ENCODE data around the gene GALNS.

The GALNS gene

DNA sequence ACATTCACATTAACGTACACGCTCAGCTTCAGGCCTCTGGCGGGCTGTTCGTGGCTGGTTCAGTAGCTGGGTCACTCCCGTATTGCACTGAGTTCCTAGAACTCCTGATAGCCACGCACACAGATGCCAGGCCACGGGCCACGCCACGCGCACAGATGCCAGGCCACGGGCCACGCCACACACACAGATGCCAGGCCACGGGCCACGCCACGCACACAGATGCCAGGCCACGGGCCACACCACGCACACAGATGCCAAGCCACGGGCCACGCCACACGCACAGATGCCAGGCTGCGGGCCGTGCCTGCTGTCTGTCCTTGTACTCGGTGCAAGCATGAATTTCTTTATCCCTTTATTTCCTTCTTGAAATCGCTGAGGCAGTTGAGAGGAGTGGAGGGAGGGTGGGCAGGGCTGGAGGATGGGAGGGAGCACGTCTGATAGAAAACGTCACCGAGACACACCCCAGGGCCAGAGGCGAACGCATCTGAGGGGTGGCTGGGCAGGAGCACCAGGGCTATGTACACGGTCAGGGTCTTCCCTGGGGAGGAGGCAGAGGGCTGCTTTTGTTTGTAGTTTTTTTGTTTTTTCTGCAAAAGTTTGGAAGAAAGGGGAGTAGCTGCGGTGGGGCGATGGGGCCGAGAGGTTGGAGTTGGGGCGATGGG, 18.3 kb upstream of the GALNS start:
- DNase-seq = no peak

DNA sequence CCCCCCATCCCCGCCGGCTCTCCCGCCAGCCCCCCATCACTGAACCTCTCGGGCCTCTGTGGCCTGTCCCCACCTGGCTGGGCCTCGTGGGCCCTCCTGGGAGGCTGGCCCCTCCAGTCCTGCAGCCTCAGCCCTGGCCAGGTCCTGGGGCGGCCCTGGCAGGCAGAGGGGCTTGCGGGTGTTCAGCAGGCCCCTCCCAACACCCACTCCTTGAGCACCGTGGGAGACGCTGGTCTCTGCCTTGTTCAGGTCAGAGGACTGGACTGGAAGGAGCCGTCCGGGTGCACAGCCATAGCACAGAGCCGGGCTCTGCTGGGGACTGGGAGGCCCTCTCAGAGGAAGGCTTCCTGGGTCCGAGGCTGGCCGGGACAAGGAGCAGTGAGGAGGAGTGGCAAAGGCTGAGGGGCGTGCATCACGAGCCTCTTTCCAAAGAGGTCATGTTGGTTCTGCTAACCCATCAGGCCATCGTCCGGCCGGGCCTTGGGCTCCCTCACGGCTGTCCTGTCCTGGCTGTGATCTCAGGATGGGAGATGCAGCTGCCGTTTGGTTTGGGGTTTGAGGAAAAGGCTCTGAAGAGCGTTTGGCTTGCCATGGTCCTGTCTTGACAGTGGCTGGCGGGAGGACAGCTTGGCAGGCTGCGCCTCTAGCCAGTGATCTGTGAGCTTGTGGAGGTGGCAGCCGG, 16.0 kb upstream of the GALNS start:
- DNase-seq = no peak

DNA sequence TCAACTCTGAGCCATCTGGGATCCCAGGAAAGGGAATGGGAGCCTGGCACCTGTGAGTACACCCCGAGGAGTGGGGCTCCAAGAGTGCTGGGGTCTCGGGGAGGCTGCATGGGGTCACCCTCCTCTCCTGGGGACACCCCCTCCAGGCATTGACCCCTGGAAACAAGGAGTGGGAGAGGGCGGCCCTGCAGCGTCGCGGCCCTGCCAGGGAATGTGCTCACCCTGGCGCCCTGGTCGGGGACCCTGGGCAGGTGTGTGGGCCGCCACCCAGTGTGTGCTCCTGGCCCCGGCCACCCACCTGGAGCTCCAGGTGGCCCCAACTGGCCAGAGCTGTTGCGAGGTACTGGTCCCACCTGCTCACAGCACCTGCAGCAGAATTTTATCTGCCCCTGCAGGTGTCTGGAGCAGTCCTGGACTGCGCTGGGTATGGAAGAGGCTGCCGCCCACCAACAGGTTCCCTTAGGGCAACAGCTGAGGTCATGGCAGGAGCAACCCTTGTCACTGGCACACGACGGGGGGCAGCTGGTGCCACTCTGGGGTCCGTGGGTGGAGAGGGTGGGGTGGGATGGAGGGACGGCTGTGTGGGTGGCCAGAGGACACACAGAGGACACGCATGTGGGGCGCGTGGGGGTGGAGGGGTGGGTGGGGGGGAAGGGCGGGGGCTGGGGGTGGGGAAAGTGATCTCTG, 15.1 kb upstream of the GALNS start:
- DNase-seq = no peak

DNA sequence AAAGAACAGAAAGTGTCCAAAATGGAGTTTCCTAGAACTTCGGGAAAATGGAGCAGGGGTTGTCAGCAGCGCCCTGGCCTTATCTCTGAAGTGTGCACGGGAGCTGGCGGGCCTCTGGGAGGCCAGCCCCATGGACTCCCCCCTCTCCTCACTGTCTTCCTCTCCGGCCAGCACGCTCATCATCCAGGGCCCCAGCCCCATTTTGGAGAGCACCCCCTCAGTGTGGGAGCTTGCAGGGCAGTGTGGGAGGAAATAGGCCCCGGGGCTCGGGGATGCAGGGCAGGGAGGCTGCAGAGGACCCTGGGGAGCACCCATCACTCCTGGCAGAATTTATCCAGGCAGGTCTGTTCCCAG, 14.6 kb upstream of the GALNS start:
- no peak for DNase-seq

DNA sequence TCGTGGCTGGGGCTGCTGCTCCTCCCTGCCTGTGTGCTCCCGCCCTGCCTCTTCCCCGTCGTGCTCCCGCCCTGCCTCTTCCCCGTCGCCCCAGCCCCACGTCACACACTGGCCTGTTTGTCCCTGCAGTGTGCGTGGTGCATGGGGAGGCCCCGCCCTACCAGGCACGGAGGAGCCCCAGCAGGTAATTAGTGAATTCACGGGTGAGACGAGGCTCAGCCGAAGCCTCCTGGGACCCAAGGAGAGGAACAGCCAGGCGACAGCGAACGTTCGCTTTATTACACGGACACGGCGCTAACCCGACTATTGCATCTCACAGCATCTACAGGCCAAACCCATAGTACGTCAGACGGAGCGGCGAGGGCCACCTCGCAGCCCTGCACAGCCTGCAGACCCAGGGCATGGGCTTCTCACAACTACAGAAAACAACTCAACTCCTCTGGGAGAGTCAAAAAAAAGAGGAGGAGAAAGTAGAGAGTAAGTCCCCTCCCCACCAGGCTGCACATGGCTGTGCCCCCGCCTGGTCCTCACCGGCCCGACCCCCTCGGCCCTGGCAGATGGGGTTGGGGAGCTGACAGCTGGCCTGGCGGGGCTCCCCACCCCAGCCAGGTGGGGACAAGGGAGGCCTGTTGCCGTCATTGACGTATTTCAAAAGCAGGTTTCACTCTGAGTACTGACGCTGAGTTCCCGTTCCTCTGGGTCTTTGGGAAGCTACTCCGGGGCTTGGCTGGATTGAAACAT, 14.0 kb upstream of the GALNS start:
- DNase-seq = no peak

DNA sequence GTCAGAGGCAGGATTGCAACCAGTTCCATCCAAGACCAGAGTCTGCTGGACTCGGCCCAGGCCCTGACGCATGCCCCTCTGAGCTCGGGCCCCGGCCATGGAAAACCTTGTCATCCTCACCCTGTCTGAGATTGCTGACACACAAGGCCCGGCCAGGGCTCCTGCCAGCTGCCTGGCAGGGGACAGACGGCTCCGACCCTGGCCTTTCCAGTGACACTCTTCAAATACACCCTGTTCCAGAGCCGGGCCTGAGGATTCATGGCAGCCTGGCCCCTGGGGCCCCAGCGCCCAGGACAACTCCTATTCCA, 12.9 kb upstream of the GALNS start:
- no peak for DNase-seq

DNA sequence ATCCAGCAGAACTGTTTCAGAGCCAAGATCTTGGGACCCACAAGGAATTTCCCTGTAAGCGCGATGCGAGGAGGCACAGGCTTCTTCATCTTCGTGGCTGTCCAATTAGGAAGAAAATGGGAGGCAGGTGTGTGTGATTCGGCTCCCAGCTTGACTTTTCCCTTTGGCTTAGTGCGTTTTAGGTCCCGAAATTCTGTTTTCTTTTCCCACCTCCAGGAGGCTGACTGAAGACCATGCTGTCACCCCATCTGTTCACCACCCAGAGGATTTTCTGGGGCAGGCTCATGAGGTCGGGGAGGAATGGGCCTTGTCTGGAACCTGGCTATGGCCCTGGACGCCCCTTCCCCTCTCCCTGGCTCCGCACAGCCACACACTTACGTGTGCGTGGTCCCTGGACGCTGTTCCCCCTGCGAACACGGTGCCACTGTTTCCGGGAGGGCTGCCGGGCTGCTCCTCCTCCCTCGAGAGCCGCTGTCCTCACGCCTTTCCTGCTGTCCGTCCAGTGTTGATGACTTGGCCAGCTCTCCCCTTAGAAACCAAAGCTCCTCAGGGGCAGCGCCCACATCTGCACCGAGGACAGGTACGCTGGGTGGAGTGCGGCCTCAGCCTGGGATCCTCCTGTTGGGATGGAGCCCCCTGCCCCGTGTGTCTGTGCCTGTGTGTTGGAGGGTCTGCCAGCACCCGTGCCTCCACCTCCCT, 12.4 kb upstream of the GALNS start:
- no peak for DNase-seq

DNA sequence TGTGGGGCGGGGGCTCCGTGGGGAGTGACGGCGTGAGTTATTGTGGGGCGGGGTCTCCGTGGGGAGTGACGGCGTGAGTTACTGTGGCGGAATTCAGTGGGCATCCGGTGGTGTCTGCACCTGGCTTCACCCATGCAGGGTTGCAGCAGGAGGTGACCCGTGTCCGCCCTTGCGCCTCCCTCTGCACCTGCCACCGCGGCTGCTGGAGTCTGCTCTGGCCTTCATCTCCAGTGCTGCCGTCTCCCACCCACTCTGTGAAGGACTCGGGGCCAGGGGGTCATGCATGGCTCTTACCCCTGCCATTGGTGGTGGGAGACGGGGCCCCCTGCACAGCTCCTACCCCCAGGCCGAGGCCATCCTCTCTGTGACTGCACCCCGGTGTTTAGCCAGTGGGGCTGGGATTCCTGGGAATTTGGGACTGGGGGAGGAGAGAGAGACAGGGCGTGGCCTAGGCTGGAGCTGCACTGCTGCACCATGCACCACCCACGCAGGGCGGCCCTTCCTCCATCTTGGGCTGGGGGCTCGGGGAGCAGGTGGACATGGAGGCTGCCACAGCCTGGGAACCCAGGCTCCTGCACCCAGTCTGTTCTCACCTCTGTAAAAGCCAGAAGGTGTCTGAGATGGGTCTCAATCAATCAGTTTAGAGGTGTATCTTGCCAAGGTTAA, 11.0 kb upstream of the GALNS start:
- no peak for DNase-seq

DNA sequence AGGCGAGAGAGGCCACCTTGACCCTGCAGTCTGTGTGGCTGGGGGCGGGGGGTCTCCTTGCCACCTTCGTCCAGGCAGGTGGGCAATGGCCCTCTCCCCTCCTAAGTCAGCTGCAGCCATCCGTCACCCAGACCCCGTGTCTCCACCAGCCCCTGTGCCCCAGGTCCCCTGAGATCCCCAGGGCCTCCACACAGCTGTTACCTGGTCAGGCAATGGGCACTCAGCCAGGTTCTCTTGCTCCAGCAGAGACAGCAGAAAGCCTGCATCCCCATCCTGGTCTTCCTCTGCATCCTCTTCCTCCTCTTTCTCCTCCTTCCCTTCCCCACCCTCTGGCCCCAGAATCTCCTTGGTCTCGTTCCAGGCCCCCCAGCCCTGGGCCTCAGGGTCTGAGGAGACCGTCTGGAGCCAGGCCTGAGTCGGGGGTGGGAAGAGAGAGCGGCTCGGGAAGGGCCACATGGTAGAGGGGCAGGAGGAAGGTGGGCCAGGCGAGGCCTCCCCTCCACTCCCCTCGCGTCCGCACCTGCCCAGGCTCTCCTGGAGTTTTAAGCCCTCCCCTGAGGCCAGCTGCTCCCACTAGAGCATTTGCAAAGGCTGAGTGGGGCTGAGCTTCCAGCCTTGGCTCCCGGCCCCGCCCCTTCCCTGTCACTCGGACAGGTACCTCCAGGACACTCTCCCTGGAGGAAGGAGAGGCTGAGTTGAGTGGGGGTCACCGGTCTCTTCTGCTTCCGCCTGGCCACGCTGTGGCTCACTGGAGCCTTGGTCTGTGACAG, 9.6 kb upstream of the GALNS start, which contains the start of gene PABPN1L:
Gene PABPN1L, minus strand, starts transcription at position 510 of the 770 bp plus-strand sequence. Its CDS starts 54 bp downstream, at position 456.
- DNase-seq = no peak

DNA sequence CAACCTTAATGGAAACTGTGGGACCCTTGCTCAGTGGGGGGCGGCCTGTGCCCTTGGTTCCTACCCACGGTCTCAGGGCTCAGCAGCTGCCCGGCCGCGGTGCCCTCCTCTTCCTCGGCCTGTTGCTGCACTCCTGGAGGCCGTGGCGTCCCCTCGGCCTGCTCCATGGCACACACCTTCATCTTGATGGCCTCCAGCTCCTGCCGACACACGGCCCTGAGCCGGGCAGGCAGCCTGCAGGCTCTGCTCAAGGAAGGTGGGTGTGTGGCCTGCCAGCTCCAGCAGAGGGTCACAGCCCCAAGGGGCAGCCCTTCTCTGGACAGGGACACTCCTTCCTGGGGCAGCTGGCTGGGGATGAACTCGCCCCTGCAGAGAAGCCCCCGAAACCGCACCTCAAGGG, 9.0 kb upstream of the GALNS start:
- DNase-seq = no peak

DNA sequence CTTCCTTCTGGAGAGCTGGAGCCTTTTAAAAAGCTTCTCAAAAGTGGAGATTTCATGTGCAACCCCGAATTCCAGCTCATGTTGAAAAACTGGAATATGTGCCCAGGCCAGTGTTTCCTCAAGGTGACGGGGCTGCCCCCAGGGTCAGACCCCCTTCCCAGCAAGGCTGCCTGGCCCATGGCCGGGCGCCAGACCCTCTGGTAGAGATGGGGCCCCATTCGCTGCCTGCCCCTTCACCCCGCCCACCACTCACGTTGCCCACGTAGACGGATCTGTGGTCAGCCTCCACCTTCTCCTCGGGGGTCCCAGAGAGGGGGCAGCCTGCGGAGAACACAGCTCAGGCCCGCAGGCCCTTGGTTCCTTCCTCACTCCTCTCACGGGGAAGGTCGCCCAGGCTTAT, 8.6 kb upstream of the GALNS start:
- no peak for DNase-seq

DNA sequence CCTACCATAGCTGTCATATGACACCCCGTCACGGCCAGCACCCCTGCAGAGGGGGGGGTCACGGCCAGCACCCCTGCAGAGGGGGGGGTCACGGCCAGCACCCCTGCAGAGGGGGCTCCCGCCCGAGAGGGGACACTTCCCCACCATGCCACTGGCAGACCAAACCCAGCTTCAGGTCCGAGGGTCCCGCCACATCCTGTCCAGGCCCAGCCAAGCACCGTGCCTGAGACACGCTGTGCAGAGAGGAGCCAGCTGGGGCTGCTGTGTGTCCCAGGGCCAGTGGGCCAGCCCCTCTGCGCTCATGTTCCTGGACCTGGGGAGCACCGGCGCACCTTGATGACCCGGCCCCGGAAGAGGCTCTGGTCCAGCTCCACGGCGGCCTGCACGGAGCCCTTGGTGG, 7.8 kb upstream of the GALNS start:
- no peak for DNase-seq

DNA sequence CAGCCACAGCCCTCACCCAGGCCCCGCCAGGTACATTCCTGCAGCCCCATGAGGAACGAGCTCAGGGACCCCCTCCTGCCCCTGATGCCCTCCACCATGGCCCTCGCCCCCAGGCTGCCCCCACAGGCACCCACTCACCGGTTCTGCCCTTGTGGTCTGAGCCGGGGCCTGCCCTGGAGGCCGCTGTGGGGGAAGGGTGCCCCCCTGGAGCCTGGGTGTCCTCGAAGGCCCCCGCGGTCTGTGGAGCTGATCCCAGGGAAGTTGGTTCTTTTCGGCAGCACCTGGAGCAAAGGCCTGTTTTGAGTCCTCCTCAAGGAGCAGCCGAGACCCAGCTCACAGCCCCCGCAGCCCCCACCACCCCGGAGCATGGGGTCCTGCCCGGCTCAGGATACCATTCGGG, 7.4 kb upstream of the GALNS start:
- no peak for DNase-seq

DNA sequence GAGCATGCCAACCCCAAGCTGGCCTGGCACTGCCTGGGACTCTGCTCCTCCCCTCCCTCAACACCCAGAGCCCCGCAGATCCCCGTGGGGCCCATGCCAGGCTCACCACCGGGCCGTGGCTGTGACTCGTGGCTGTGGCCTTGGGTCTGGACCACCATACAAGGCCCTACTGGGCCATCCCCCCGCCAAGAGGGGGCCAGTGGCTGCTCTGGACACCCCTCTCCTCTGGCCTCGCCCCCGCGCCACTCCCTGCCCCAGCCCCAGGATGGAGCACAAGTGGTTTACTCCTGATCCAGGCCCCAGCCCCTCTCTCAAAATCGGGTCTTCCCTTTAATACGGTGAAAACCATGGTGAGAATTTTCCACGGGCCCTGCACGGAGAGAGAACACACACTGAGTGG, 6.7 kb upstream of the GALNS start:
- DNase-seq = no peak

DNA sequence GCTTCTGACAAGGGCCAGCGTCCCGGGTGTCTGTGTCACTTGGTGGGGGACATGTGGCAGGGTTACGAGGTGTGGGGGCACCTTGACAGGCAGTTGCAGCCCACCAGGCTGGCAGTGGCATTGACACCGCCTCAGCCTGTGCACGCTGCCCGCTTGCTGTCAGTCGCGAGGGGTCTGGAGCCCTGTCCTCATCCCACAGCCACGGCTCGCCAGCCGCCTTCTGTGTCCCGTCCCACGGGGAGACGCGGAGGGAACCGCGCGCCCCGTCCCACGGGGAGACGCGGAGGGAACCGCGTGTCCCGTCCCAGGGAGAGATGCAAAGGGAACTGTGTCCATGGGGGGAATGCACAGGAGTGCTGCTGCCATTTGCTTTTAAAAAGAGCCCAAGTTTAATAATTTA, 6.2 kb upstream of the GALNS start:
- DNase-seq = no peak

DNA sequence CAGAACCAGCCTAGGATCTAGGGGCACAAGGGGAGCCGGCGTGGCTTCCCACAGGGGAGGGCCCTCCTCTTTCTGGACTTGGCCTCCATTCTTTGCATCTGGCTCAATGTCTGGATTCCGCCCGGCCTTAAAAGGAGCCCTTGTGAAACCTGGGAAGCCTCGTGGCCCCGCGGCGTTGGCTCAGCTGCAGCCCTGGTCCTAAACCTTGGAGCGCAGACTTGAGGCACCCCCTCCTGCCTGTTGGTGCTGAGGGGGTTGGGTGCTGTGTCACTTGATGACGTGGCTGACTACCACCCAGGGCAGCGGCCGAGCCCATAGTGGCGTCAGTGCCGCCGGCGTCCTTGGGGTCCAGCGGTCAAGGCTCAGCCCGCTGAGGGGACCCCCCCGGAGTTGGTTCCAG, 4.6 kb upstream of the GALNS start:
- no peak for DNase-seq

DNA sequence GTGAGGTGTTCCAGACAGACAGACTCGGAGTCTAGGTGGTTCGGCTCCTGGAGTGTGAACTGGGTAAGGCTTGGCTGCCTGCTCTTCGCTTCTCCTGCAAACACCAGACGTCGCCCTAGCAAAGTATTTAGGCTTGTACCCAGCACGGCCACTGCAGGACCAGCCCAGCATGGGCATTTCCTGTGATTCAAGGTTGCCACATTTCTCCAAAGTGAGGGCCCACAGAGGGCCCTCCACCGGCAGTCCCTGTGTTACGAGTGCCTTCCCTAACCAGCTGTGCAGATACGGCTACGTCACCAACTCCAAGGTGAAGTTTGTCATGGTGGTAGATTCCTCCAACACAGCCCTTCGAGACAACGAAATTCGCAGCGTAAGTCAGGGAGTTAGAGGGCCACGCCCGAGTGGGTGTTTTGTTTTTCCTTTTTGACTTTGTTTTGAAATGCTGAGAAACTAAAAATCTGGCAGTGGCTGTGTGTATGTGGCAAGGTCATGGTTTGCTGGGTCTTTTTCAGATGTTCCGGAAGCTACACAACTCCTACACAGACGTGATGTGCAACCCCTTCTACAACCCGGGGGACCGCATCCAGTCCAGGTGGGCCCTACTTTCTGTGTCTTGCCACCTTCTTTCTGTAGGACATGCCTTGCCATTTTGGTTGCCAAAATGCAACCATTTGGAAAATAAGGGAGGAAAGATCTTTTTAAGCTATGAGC, 2.8 kb upstream of the GALNS start:
- DNase-seq = no peak

DNA sequence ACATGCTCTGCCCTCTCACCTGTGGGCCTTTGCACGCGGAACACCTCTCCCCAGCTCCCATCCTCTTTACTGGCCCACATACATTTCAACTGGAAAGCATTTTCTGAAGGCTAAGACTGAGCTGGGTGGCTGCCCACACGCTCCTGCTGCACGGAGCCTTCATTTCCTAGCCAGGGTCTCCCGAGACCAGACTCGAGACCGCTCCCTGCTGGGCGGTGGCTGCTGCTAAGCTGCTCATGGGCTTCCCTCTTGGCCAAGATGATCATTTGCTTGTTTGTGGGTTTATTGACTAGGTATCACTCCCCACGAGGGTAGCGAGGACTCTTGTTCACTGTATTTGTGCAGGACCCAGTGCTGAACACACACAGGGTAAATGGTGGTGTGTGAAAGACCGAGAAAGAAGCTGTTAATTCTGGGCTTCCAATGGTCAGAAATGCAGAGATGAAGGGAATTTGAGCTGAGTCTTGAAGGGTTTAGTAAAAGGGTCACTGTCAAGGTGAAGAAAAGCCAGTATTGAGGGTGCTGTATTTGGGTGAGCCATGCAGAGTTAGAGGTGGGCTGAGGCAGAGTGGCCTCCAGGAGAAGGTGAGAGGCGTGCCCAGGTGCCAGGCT, 1.1 kb upstream of the GALNS start:
- DNase-seq = peak; percentile 79

DNA sequence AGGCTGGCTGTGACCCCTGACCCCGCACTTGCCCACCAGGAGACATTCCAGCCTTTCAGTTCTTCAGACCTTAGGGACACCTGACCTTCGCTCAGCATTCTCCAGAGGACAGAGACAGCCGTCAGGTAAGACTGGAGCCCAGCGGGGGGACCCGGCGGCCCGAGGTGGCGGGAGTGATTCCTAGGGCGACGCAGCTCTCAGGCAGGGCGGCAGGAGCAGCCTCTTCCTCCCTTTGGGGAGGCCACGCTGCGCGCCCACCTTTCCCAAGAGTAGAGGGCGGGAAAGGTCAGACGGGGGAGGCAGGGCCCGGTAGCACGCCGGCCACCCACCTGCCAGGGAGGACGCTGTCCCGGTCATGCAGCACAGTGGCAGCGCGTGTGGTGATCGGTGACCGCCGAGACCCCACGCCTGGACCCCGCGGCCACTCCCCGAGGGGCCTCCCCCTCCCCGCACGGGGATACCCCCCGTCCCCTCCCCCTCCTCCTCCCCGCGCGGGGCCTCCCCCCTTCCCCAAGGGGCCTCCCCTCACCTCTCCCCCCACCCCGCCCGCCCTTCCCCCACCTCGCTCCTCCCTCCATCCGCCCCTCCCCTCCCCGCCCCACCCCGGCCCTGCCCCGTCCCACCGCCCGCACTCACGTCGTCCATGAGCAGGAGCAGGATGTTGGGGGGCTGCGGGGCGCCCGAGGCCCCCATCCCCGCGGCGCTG, 472 bp downstream of the GALNS start:
- no peak for DNase-seq

DNA sequence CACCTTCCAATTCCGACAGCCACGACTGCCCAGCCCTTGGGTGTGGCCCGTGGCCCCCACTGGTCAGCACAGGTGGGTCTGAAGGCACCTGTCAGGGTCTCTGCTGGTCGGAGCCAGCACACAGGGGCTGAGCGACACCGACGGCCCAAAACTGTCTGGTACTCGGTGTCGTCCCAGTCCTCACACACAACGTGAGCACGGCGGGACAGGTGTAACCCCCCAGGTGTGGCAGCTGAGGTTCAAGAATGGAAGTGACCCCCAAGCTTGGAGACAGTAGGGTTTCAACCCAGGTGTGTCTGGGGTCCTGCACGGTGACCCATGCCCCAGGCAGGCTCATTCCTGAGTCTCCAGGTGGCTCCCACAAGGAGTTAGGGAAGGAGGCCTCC, 1.0 kb downstream of the GALNS start:
- DNase-seq = no peak
